HG02938 (cell line): ENCODE data around the gene ZNF587B.
"Not testable (repeated sequence)": the region's sequence is repeated elsewhere in the genome, so short reads cannot be mapped to it uniquely, and the experiment has no call there.

ENCODE experiments used
- ATAC-seq: cut with Tn5 transposase; IDR thresholded peaks from one replicate; pipeline ENCODE4 v1.9.1; 2021; ENCODE audit warnings: mild to moderate bottlenecking, moderate library complexity; ENCODE audit not compliant: unreplicated experiment

Gene ZNF587B

DNA sequence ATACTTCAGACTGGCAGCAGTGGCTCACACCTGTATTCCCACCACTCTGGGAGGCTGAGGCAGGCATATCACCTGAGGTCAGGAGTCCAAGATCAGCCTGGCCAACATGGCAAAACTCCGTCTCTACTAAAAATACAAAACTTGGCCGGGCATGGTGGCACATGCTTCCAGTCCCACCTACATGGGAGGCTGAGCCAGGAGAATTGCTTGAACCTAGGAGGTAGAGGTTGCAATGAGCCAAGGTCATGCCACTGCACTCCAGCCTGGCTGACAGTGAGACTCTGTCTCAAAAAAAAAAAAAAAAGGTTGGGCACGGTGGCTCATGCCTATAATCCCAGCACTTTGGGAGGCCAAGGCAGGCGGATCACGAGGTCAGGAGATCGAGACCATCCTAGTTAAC, 39.6 kb downstream of the ZNF587B start:
- ATAC-seq, result not testable (repeated sequence)

DNA sequence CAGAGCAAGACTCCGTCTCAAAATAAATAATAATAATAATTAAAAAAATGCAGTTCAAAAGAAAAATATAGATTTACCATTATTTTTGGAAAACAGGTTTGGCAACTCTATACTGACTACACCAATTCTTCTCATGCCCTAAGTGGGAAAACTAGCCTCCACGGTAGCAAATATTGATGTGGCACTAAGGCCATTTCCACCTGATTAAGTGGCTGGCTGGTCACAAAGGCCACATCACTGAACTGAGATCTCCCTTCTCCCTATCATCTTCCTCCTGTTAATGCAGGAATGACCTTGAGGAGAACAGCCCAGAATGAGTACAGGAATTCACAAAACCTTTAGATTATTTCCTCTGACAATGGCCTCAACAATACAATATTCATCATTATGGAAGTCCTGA, 40.1 kb downstream of the ZNF587B start:
- no peak for ATAC-seq

DNA sequence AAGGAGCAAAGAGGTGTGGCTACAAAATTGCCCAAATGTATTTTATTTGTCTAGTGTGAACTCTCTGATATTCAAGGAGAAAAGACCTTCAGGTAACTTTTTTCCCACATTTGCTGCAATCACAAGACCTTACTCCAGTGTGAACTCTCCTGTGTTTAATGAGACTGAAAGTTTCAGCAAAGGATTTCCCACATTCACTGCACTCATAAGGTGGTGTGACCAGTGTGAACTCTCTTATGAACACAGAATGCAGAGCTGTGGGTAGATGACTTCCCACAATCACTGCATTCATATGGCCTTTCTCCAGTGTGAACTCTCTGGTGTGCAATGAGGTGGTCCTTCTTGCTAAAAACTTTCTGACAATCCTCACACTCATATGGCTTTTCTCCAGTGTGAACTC, 42.4 kb downstream of the ZNF587B start:
- ATAC-seq, result no peak

DNA sequence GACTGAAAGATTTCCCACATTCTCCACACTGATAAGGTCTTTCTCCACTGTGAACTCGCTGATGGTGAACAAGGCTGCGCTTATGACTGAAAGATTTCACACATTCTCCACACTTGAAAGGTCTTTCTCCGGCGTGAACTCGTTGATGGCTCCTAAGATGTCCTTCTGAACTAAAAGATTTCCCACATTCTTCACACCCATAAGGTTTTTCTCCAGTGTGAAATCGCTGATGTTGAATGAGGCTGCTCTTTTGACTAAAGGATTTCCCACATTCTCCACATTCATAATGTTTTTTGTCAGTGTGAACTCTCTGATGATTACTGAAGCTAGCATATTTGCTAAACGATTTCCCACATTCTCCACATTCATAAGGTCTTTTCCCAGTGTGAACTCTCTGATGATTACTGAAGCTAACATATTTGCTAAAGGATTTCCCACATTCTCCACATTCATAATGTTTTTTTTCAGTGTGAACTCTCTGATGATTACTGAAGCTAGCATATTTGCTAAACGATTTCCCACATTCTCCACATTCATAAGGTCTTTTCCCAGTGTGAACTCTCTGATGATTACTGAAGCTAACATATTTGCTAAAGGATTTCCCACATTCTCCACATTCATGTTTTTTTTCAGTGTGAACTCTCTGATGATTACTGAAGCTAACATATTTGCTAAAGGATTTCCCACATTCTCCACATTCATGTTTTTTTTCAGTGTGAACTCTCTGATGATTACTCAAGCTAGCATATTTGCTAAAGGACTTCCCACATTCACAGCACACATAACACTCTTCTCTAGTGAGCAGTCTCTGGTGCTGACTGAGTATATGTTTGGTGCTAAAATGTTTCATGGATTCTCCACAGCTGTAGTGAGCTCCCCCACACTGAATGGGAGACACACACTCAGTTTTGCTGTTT, 44.0 kb downstream of the ZNF587B start:
- not testable (repeated sequence) for ATAC-seq

DNA sequence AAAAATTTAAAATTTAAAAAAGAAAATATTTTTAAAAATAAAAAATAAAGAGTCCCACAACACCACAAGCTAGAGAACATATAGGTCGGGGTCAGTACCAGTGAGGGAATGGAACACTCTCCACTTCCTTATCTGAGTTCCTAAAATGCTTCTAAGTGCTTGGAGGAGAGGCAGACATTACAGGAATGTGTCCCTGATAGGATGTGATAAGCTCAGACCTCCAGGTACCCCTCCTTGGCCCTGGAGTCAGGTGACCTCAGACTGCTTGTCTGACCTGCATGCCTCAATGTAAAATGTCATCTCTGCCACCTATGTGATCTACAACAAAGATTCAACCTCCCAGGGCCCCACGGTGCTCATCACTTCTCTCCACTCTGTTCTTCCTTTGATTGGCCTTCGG, 55.9 kb downstream of the ZNF587B start:
- ATAC-seq, result no peak

DNA sequence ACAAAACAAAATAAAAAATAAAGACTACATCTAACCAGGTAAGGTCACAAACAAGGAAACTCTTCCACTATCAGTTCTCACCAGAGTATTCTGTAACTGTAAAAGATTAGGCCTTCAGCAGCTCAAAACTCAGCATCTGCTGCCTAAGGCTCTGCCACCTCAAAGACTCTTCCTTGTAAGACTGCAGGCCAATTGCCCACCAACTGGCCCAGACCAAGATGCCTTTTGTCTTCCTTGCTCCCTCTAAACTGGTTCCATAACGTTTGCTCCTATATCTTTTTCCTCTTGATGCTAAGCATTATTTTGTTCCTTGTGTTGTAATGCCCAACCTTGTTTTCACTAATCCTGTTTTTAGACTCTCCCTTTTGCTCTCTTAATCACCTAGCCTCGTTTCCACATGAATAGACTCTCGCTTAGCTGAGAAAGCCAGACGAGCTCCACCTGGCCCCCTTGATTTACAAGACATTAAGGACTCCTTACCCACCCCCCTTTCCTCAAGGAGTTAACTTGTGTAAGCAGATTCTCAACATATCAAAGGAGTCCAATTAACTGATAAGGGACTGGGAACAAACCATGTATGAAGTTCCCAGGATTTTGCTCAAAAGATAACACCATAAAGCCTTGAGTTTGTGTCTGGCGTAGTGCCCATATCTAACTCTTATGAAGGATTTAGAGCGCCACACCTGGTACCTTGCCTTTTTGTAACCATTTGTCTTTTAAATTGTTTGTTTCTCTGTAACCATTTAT, 57.3 kb downstream of the ZNF587B start:
- ATAC-seq, result no peak

DNA sequence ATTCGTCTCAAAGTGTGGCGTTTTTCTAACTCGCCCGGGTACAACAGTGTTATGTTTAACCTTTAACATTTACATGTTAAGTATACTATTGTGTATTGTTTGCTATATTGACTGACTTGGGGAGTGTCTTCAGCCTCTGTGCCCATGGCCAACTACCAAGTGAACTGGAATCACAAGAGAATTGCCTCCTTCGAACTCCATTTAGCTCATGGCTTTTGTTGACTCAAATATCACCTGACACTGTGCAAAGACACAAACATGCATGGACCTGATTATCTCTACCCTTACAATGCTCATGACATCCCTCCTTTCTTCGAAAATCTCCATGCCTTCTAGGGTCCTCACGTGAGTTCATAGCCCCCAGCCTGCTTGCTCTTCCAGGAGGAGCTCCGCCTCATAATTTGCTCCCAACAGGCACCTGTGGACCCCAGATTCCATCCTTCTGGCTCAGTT, 58.0 kb downstream of the ZNF587B start:
- no peak for ATAC-seq

DNA sequence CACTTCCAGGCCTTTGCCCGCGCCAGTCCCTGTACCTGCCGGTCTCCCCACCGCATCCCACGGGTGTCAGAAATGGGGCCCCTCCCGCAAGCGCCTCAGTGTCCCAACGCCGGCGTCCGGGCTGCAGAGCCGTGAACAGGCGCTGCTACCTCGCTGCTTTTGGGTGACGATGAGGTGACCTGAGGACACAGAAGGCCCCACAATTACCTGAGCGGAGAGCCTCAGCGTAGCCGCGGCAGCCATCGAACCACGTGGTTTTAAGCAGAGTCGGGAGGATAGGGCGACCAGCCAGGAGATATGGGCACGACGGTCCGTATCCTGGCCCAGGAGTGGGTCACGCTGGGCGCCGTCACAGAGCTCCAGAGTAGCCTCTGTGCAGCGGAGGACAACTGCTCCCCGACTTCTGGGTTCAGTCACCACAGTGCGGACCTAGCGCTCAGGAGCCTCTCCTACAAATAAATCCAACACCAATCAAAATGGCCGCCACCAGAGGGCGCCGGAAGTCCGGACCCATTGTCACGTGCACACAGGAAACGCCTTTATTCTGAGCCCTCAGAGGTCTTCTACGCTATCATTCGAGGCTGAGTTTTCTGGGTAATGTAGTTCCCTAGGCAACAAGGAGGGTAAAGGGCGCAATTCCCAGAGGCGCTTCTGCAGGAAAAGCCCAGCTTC, 58.6 kb downstream of the ZNF587B start, which contains the start of gene ZNF814:
Gene ZNF814 (minus strand): TSS at position 478 of the 672 bp plus-strand sequence. CDS start 235 bp downstream, at position 243.
- ATAC-seq, result peak; percentile 64

DNA sequence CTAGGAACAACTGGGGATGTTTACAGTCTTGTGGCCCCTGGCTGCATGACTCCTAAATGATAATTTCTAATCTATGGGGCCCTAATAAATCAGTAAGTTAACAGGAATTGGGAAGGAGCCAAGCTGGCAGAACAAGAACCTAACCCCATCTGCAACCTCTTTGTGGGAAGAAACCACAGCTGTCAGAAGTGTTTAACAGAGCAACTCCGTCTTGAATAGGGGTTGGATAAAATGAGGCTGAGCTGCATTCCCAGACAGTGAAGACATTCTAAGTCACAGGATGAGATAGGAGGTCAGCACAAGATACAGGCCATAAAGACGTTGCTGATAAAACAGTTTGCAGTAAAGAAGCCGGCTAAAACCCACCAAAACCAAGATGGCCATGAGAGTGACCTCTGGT, 60.6 kb downstream of the ZNF587B start:
- ATAC-seq, result not testable (repeated sequence)
